Activated CD4-positive, alpha-beta T cell treated with anti-CD3 and anti-CD28 coated beads, Interleukin-10, Interleukin-2, amounts not matched to agents 100 ng/mL and 50 ng/mL, durations not matched to agents 16 hours and 8 hours (primary cell): ENCODE data around the gene PRRG3.

ENCODE experiments used
- DNase-seq: peaks from one replicate; pipeline ENCODE4 v3.0.0-alpha.2; 2020

PRRG3 gene

GRCh38 chrX:151746502-151746901 lies 51.2 kb downstream of the PRRG3 start:
- no peak for DNase-seq

GRCh38 chrX:151750511-151750910 lies 55.3 kb downstream of the PRRG3 start:
- DNase-seq, result no peak

- no peak for DNase-seq
These were observed 57.6 kb downstream of the PRRG3 start for GRCh38 chrX:151752847-151753246.

- DNase-seq, result peak; percentile 41
These were observed 58.2 kb downstream of the PRRG3 start for GRCh38 chrX:151753313-151754046.

GRCh38 chrX:151754047-151754429 lies 58.8 kb downstream of the PRRG3 start:
- no peak for DNase-seq

GRCh38 chrX:151754641-151755215 lies 59.5 kb downstream of the PRRG3 start:
- DNase-seq, result no peak
